ENCODE data around the gene KRT7. TPM values are rescaled to one million over a fixed set of nuclear protein-coding genes. Genes with fewer than 3 reads are reported as not detected.

KRT7 gene
- total RNA-seq, 1 donor from 2014 or later, result 11.6 TPM

GRCh38 chr12:52260361-52261207 lies 27.5 kb downstream of the KRT7 start:
- no peak for DNase-seq (ENCODE audit: low spot score, unreplicated experiment)
- Mint-ChIP-seq H3K4me3 (ENCODE audit: low read depth) (no peak overlapping the region), H3K27me3 (peaks cover 67% of the 10 kb centered on the region), H3K4me1 (ENCODE audit: low read depth) (no peaks in the 10 kb centered on the region), H3K36me3 (ENCODE audit: insufficient read depth) (no peaks in the 10 kb centered on the region), H3K27ac (no peak overlapping the region), H3K9me3 (ENCODE audit: low read depth) (peaks cover 10% of the 10 kb centered on the region)
- no peak for TF ChIP-seq CTCF (IDR thresholded peaks at IDR 0.05; ENCODE audit: unreplicated experiment)

GRCh38 chr12:52261208-52261484 lies 28.1 kb downstream of the KRT7 start:
- Mint-ChIP-seq H3K4me1 (ENCODE audit: low read depth) (no peaks in the 10 kb centered on the region), H3K36me3 (ENCODE audit: insufficient read depth) (no peaks in the 10 kb centered on the region), H3K27ac (no peak overlapping the region), H3K27me3 (peaks cover 61% of the 10 kb centered on the region), H3K9me3 (ENCODE audit: low read depth) (peaks cover 10% of the 10 kb centered on the region), H3K4me3 (ENCODE audit: low read depth) (no peak overlapping the region)
- no peak for TF ChIP-seq CTCF (IDR thresholded peaks at IDR 0.05; ENCODE audit: unreplicated experiment)
- DNase-seq (ENCODE audit: low spot score, unreplicated experiment), result no peak

- no peak for DNase-seq (ENCODE audit: low spot score, unreplicated experiment)
- peaks cover 53% of the 10 kb centered on the region for H3K27me3 Mint-ChIP-seq
- H3K36me3 Mint-ChIP-seq (ENCODE audit: insufficient read depth), result no peaks in the 10 kb centered on the region
- H3K4me1 Mint-ChIP-seq (ENCODE audit: low read depth), result no peaks in the 10 kb centered on the region
- H3K4me3 Mint-ChIP-seq (ENCODE audit: low read depth), result no peak overlapping the region
- H3K27ac Mint-ChIP-seq, result no peak overlapping the region
- peaks cover 10% of the 10 kb centered on the region for H3K9me3 Mint-ChIP-seq (ENCODE audit: low read depth)
- no peak for TF ChIP-seq CTCF (IDR thresholded peaks at IDR 0.05; ENCODE audit: unreplicated experiment)
Measured at GRCh38 chr12:52262286-52262685, 29.2 kb downstream of the KRT7 start.

- no peak for TF ChIP-seq CTCF (IDR thresholded peaks at IDR 0.05; ENCODE audit: unreplicated experiment)
- H3K36me3 Mint-ChIP-seq (ENCODE audit: insufficient read depth), result no peaks in the 10 kb centered on the region
- DNase-seq (ENCODE audit: low spot score, unreplicated experiment), result no peak
- no peak overlapping the region for H3K27ac Mint-ChIP-seq
- H3K4me1 Mint-ChIP-seq (ENCODE audit: low read depth), result no peaks in the 10 kb centered on the region
- H3K4me3 Mint-ChIP-seq (ENCODE audit: low read depth), result no peak overlapping the region
- peaks cover 10% of the 10 kb centered on the region for H3K9me3 Mint-ChIP-seq (ENCODE audit: low read depth)
- H3K27me3 Mint-ChIP-seq, result peaks cover 48% of the 10 kb centered on the region
Measured at GRCh38 chr12:52263761-52264434, 30.9 kb downstream of the KRT7 start.

- no peaks in the 10 kb centered on the region for H3K36me3 Mint-ChIP-seq (ENCODE audit: insufficient read depth)
- no peak overlapping the region for H3K27ac Mint-ChIP-seq
- no peak for DNase-seq (ENCODE audit: low spot score, unreplicated experiment)
- no peaks in the 10 kb centered on the region for H3K4me1 Mint-ChIP-seq (ENCODE audit: low read depth)
- peaks cover 10% of the 10 kb centered on the region for H3K9me3 Mint-ChIP-seq (ENCODE audit: low read depth)
- TF ChIP-seq CTCF (IDR thresholded peaks at IDR 0.05; ENCODE audit: unreplicated experiment), result no peak
- H3K27me3 Mint-ChIP-seq, result peaks cover 43% of the 10 kb centered on the region
- no peak overlapping the region for H3K4me3 Mint-ChIP-seq (ENCODE audit: low read depth)
Measured at GRCh38 chr12:52264435-52264825, 31.4 kb downstream of the KRT7 start.

All from progenitor cell of endocrine pancreas (in vitro differentiated cells).